Stomach (tissue), 4 donors: ENCODE results near the gene RSL1D1.

Experiments used
- CTCF ChIP-seq, 7 experiments: fragments of 450-650 bp in 4 of 7; fragments of 200-600 bp in 3 of 7; sonication (generic) in 3 of 7; IDR thresholded peaks; one replicate each; pipeline ENCODE4 v1.5.1; 2016 to 2019; ENCODE audit warnings: antibody characterized with exemption in 7 of 7, control low read depth in 2 of 7, mild to moderate bottlenecking in 1 of 7
- EP300 ChIP-seq: sonication (generic); formaldehyde crosslinking; IDR thresholded peaks from one replicate; pipeline ENCODE4 v1.6.1; 2017; ENCODE audit warnings: antibody characterized with exemption
- POLR2A ChIP-seq, 4 donors: fragments of 450-650 bp; IDR thresholded peaks; one replicate each; pipeline ENCODE4 v1.6.1; 2016; ENCODE audit warnings: antibody characterized with exemption in 4 of 4, control low read depth in 2 of 4, mild to moderate bottlenecking in 1 of 4, moderate library complexity in 1 of 4
- POLR2AphosphoS5 ChIP-seq, 3 donors: sonication (generic); formaldehyde crosslinking; IDR thresholded peaks; one replicate each; pipeline ENCODE4 v1.6.1; 2016; ENCODE audit warnings: antibody characterized with exemption in 3 of 3

- TF ChIP-seq CTCF (IDR thresholded peaks at IDR 0.05) (no peak), EP300 (no peak), POLR2AphosphoS5 (IDR thresholded peaks at IDR 0.05) (no peak), POLR2A (IDR thresholded peaks at IDR 0.05) (no peak)
Measured at GRCh38 chr16:11794996-11795886, 56.1 kb downstream of the RSL1D1 start.
